ENCODE data around the gene AKNAD1.

AKNAD1 gene

GRCh38 chr1:108856994-108857393, at the start of gene AKNAD1:
TSS of gene AKNAD1 (minus strand) at chr1:108857094. CDS start at chr1:108852664, 4,430 bp downstream.
- Histone ChIP-seq H3K4me1 (ENCODE audit: control insufficient read depth, insufficient read depth, low read length) (no peaks in the 10 kb centered on the region), H3K4me3 (ENCODE audit: low read depth, low read length) (no peak within 1 kb of the TSS), H3K36me3 (ENCODE audit: control insufficient read depth in 2 of 2, insufficient read depth in 1 of 2, low read length in 2 of 2) (no peaks in the 10 kb centered on the region), H3K27ac (ENCODE audit: extremely low read depth, low read depth, low read length) (no peak within 1 kb of the TSS), H3K9me3 (ENCODE audit: control insufficient read depth, insufficient read depth, low read depth, low read length) (no peaks in the 10 kb centered on the region)
- ChIA-PET CTCF (interaction anchor here (3.5 kb wide), 1 partner anchor 29 kb away, joined by 15 read pairs; no protein-coding TSS in a partner anchor), POLR2A (no interaction called here)
- TF ChIP-seq KLF1 (tag by site-specific recombination; IDR thresholded peaks at IDR 0.05) (no peak), ZNF398 (tag by site-specific recombination; IDR thresholded peaks at IDR 0.05) (no peak), ZNF76 (tag by site-specific recombination; IDR thresholded peaks at IDR 0.05; ENCODE audit: borderline replicate concordance, low read depth) (no peak), ZNF792 (tag by site-specific recombination; IDR thresholded peaks at IDR 0.05) (no peak), ZNF658 (tag by site-specific recombination; IDR thresholded peaks at IDR 0.05) (no peak), ZNF600 (tag by site-specific recombination; IDR thresholded peaks at IDR 0.05) (no peak), KLF7 (tag by site-specific recombination; IDR thresholded peaks at IDR 0.05; ENCODE audit: borderline replicate concordance) (no peak), ZNF692 (tag by site-specific recombination; IDR thresholded peaks at IDR 0.05) (no peak), ZNF701 (tag by site-specific recombination; IDR thresholded peaks at IDR 0.05) (no peak), ZNF580 (tag by site-specific recombination; IDR thresholded peaks at IDR 0.05) (no peak), SP2 (tag by site-specific recombination; IDR thresholded peaks at IDR 0.05) (no peak), RBAK (tag by site-specific recombination; IDR thresholded peaks at IDR 0.05) (no peak), ZNF350 (tag by site-specific recombination; IDR thresholded peaks at IDR 0.05) (no peak), ZNF18 (tag by site-specific recombination; IDR thresholded peaks at IDR 0.05) (no peak)

- peaks cover 9 to 23% of the 10 kb centered on the region in 2 experiments for H3K36me3 ChIP-seq (ENCODE audit: control insufficient read depth in 2 of 2, insufficient read depth in 1 of 2, low read length in 2 of 2)
- CTCF ChIA-PET: interaction anchor here (0.6 to 10.6 kb wide), 5 partner anchors 11 to 74 kb away, joined by 3 to 199 read pairs (median 6); no protein-coding TSS in a partner anchor
- no peak overlapping the region for H3K27ac ChIP-seq (ENCODE audit: extremely low read depth, low read depth, low read length)
- H3K9me3 ChIP-seq (ENCODE audit: control insufficient read depth, insufficient read depth, low read depth, low read length): no peaks in the 10 kb centered on the region
- H3K4me3 ChIP-seq (ENCODE audit: low read depth, low read length): no peak overlapping the region
- POLR2A ChIA-PET: no interaction called here
- no peaks in the 10 kb centered on the region for H3K4me1 ChIP-seq (ENCODE audit: control insufficient read depth, insufficient read depth, low read length)
- TF ChIP-seq YY2 (tag by site-specific recombination; IDR thresholded peaks at IDR 0.05): no peak
- TF ChIP-seq ZNF707 (tag by site-specific recombination; IDR thresholded peaks at IDR 0.05): no peak
- TF ChIP-seq ZNF664 (tag by site-specific recombination; IDR thresholded peaks at IDR 0.05): no peak
- no peak for TF ChIP-seq ZNF677 (tag by site-specific recombination; IDR thresholded peaks at IDR 0.05)
- no peak for TF ChIP-seq ZNF221 (tag by site-specific recombination; IDR thresholded peaks at IDR 0.05; ENCODE audit: borderline replicate concordance)
- TF ChIP-seq ZNF518A (tag by site-specific recombination; conservative IDR thresholded peaks at IDR 0.05; ENCODE audit: low read depth): no peak
- no peak for TF ChIP-seq ZBTB7A (tag by site-specific recombination; IDR thresholded peaks at IDR 0.05; ENCODE audit: low read depth)
- TF ChIP-seq MYNN (tag by site-specific recombination; IDR thresholded peaks at IDR 0.05; ENCODE audit: borderline replicate concordance): no peak
- no peak for TF ChIP-seq MEIS1 (CRISPR knock-in tag; IDR thresholded peaks at IDR 0.05; ENCODE audit: borderline replicate concordance)
- TF ChIP-seq BCL6B (tag by site-specific recombination; IDR thresholded peaks at IDR 0.05): no peak
- TF ChIP-seq ZNF416 (tag by site-specific recombination; IDR thresholded peaks at IDR 0.05): no peak
- no peak for TF ChIP-seq KLF7 (tag by site-specific recombination; IDR thresholded peaks at IDR 0.05; ENCODE audit: borderline replicate concordance)
These were observed 44.2 kb upstream of the AKNAD1 start for GRCh38 chr1:108901106-108901505.
